MM.1S (cell line): Measurements from ENCODE around the gene DSCAM.

ENCODE experiments used
- CTCF ChIP-seq: fragments of 300-600 bp; sonication (generic); IDR thresholded peaks from 2 replicates; pipeline ENCODE4 v1.5.1; 2016; ENCODE audit warnings: antibody characterized with exemption, low read length, mixed read lengths
- EZH2 ChIP-seq: fragments of 300-600 bp; sonication (generic); optimal IDR thresholded peaks from 2 replicates; pipeline ENCODE3; 2017; ENCODE audit warnings: low read depth, mild to moderate bottlenecking, antibody characterized with exemption, low read length, mixed read lengths

- no peak for TF ChIP-seq CTCF
- no peak for TF ChIP-seq EZH2
Measured at GRCh38 chr21:40047211-40047610, 799.7 kb downstream of the DSCAM start.
